Jurkat, Clone E6-1 (cell line): ENCODE results near the gene HES5.

ENCODE experiments used
- DNase-seq: peaks from one replicate; pipeline ENCODE4 v3.0.0-alpha.2; 2011; ENCODE audit warnings: low read depth, low spot score
- H3K4me3 ChIP-seq: 2 replicates; pipeline ENCODE4 v1.5.1; 2011; ENCODE audit warnings: mild to moderate bottlenecking, low read length, control low read depth, moderate library complexity

The HES5 gene

GRCh38 chr1:2537784-2538115 is 7.7 kb upstream of the HES5 start:
- no peak overlapping the region for H3K4me3 ChIP-seq

GRCh38 chr1:2535981-2536380 is 5.9 kb upstream of the HES5 start:
- no peak overlapping the region for H3K4me3 ChIP-seq
- DNase-seq, result no peak

More at GRCh38 chr1:2537784-2538115, 7.7 kb upstream of the HES5 start:
- DNase-seq, result no peak

GRCh38 chr1:2535455-2535854 is 5.4 kb upstream of the HES5 start:
- DNase-seq, result no peak
- H3K4me3 ChIP-seq, result no peak overlapping the region

GRCh38 chr1:2534687-2535441 is 4.8 kb upstream of the HES5 start:
- H3K4me3 ChIP-seq, result no peak overlapping the region
- DNase-seq, result no peak

- no peak overlapping the region for H3K4me3 ChIP-seq
- DNase-seq, result no peak
These were observed 4.2 kb upstream of the HES5 start for GRCh38 chr1:2534315-2534686.

GRCh38 chr1:2533365-2533764 is 3.3 kb upstream of the HES5 start:
- H3K4me3 ChIP-seq, result no peak overlapping the region
- no peak for DNase-seq

GRCh38 chr1:2532485-2533160 is 2.6 kb upstream of the HES5 start:
- DNase-seq, result no peak
- H3K4me3 ChIP-seq, result no peak overlapping the region

GRCh38 chr1:2530513-2531361 is 674 bp upstream of the HES5 start:
- H3K4me3 ChIP-seq, result no peak overlapping the region
- DNase-seq, result no peak

GRCh38 chr1:2528966-2529783 is 888 bp downstream of the HES5 start:
- H3K4me3 ChIP-seq, result no peak overlapping the region

GRCh38 chr1:2528611-2528965 is 1.5 kb downstream of the HES5 start:
- no peak for DNase-seq
- H3K4me3 ChIP-seq, result no peak overlapping the region

More at GRCh38 chr1:2528966-2529783, 888 bp downstream of the HES5 start:
- DNase-seq, result no peak

- H3K4me3 ChIP-seq, result no peak overlapping the region
These were observed 2.0 kb downstream of the HES5 start for GRCh38 chr1:2528016-2528415.

GRCh38 chr1:2527556-2527860 is 2.6 kb downstream of the HES5 start:
- DNase-seq, result no peak
- H3K4me3 ChIP-seq, result no peak overlapping the region

More at GRCh38 chr1:2528016-2528415, 2.0 kb downstream of the HES5 start:
- no peak for DNase-seq

GRCh38 chr1:2526824-2527555 is 3.1 kb downstream of the HES5 start:
- peak; percentile 35 for DNase-seq
- peak overlapping the region; percentile 81 for H3K4me3 ChIP-seq

- peak; percentile 83 for DNase-seq
- H3K4me3 ChIP-seq, result peak within 1 kb of the TSS; percentile 81
These were observed 3.9 kb downstream of the HES5 start, which contains the start of gene PANK4 for GRCh38 chr1:2525920-2526823. PANK4 (minus strand) TSS chr1:2526596; CDS start chr1:2526587, 9 bp downstream.

- no peak for DNase-seq
- H3K4me3 ChIP-seq, result peak overlapping the region; percentile 81
These were observed 4.5 kb downstream of the HES5 start for GRCh38 chr1:2525572-2525919.

- no peak overlapping the region for H3K4me3 ChIP-seq
These were observed 6.0 kb downstream of the HES5 start for GRCh38 chr1:2523891-2524609.

GRCh38 chr1:2523191-2523890 is 6.7 kb downstream of the HES5 start:
- no peak overlapping the region for H3K4me3 ChIP-seq
- DNase-seq, result no peak

More at GRCh38 chr1:2523891-2524609, 6.0 kb downstream of the HES5 start:
- DNase-seq, result no peak
